ENCODE measurements around the gene GGCX. TPM values are rescaled to one million over a fixed set of nuclear protein-coding genes. Genes with fewer than 3 reads are reported as not detected.
"Not testable (repeated sequence)": the region's sequence is repeated elsewhere in the genome, so short reads cannot be mapped to it uniquely, and the experiment has no call there.

GGCX gene
- 26.5 TPM for total RNA-seq

DNA sequence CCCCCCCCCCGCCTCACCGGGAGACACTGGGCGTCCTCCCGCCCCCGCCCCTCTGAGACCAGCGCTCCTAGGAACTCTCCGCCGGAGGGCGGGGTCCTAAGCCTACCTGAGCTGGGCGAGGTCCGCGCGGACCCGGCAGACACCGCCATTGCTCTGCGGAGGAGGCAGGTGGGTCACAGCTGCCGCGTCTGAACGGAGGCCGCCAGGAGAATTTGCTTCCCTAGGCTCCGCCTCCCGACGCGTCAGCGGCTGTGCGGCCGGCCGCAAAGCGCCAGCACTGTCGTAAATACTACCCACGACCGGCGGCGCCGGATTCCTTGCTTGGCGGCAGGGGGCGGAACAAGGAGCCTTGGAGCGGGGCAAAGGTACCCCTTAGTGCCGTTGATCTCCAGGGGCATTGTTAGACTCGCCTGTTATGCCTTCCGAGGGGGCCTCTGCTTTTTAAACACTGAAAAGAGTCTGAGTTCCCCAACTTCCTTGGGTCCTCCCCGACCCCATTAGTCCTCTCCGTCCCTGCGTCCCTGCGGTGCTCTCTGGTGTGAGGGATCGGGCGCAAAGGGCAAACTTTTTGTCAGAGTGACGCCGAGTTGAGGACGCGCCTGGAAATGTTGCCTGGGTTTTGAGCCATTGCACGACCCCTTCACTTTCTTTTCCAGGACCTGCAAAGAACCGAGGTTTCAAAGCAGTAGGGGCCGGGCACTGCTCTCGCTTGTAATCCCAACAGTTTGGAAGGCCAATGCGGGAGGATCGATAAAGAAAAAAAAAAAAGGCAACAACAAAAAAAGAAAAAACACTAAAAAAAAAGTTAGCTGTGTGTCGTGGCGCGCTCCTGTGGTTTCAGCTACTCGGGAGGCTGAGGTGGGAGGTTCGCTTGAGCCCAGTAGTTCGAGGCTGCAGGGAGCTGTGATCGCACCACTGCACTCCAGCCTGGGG, at the start of gene GGCX:
Gene GGCX (minus strand): TSS at position 214 of the 933 bp plus-strand sequence. CDS start 65 bp downstream, at position 149.
- peak; percentile 98 for ATAC-seq

- ATAC-seq, result no peak
These were observed 46.2 kb upstream of the GGCX start for GRCh38 chr2:85607268-85608215.

DNA sequence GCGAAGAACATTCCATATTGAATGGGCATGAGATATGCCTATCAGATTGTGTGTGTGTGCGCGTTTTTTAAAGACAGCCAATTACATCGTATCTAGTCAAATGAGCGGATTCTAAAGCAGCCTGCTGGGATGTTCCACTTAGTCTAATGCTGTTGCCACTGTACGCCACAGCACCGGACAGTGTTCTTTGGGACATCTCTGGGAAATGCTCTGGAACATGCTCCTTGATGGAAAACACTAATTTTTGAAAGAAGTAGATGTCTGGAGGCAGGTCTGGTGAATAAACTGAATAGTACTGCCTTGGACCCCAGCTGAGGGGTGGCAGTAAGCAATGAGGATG, 44.8 kb upstream of the GGCX start:
- ATAC-seq, result no peak

DNA sequence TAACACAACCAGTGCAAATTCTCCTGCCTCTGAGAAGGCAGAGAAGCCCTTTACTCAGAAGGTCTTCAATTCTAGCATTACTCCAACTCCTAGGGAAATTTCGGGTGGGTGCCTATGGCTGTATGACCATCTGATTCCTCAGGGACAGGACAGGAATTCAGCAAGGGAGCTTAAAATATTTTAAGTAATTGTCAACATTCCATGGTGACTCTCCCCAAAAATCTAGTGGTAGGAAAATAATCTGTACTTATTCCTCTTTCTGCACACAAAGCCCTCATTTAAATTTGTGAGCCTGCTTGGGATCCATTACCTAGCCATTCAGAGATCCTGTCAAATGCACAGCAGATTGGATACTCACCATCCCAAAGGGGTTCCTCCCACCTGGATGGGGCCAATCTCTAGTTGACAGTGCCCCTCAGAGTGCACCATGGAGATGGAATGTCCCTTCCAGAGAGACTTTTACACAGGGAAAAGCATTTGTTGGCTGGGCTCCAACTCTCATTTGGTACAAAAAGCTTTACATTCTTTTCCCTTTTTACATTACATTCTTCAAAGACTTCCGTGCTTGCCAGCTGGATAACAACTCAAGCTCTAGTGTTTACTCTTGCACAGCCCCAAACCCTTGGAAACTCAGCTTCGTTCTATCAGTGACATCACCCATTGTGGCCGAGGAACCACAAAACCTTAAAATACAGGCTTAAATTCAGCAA, 44.3 kb upstream of the GGCX start:
- ATAC-seq, result no peak

DNA sequence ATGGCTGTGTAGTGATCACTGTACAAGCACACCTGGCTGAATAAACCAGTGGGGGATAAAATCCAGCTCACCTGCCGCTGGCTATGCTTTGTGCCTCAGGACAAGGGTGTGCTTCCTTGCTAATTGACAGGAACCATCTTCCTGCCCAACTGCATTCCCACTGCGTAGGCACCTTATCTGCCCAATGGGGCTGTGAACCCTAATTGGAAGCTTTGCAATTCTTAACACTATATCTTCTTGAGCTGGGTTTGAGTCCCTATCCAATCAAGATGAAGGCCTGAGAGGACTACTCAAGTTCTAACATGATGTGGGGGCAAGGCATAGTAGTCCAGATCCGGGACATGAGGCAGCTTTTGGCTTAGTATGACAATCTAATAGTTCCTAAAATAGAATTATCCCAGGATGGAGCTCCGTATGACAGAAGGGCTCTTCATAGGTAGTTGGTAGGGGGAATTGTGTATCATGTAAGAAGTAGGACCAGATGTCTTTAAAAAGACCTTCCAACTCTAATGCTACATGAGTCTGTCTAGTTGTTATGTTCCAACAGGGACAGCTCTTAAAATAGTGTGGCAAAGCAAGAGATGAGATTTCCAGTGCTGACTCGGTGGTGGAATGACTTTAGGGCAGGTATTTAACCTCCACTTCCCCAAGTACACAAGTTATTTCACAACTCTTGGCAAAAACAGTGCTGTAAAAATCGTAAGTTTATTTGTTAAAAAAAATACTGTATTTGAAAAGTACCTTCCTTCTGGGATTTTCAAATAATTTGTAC, 43.5 kb upstream of the GGCX start:
- ATAC-seq, result peak; percentile 25

DNA sequence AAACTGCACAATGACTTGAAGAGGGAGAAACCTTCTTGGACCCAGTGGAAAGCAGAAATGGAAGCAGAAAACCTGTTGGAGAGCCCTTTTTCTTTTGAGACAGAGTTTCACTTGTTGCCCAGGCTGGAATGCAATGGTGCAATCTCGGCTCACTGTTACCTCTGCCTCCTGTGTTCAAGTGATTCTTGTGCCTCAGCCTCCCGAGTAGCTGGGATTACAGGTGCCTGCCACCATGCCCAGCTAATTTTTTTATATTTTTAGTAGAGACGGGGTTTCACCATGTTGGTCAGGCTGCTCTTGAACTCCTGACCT, 42.8 kb upstream of the GGCX start:
- ATAC-seq, result not testable (repeated sequence)

DNA sequence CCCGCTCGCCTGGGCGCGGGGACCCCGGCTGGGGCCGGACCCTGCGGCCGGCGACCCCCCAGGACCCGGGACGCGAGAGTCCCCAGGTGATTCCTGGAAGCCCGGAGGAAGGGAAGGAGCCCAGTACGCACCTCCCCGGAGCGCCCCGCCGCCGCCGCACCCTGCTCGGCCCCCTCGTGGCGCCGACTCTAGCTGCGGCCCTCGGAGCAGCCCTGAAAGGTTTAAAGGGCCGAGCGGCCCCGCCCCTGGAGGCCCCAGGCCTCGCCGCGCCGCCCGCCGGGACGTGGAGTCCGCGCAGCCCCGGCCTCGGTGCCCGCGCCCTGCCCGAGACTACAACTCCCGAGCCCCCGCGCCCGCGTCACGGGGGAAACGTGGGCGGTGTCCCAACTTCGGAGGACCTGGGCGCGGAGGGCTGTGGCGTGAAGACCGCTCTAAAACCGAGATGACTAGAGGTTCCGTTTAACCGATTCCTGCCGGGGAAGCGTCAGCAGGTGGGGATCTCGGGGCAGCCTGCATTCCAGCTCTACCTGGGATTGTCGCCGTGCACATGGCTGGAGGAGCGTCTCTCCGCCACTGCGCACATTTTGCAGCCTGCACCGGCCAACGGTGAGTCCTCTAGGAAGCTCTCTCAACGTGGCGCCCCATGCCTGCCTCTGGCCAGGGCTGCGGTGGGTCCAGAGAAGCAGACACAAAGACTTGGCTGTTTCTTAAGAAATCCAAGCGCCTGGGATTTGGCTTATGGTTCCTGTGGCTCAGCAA, 41.4 kb upstream of the GGCX start, which contains the start of gene TMEM150A:
Gene TMEM150A (minus strand): TSS at position 223 of the 759 bp plus-strand sequence. CDS start 750 bp downstream, outside the sequence.
- peak; percentile 93 for ATAC-seq

DNA sequence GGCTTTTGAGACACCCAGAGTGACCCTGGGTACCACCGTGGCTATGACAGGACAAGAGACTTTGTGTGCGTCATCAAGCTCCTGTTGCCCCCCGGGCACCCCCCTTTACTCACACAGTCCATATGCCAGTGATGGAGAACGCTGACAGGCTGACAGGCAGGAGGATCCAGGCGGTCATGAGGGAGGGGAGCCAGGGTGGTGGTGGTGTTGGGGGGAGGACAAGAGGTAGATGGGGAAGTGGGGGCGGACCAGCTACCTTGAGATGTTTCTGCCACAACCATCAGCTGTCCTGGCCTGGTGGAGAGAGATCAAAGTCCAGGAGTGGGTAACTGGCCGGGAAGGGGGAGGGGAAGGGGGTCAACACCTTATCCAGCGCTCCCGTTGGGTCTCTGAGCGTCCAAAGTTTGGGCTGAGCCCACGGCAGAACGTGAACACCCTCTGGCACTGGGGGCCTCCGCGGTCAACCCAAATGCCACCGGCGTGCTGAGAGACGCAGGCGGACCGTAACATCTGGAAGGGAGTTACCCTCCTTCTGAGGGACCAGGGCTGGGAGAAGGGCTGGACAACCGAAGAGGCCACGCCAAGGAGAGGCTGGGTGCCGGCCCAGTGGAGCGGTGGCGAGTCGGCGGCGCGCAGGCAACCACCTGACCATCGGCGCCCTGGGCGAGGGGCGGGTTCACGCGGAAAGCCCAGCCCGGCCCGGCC, 40.6 kb upstream of the GGCX start:
- ATAC-seq, result peak; percentile 56

GRCh38 chr2:85600951-85601770, 39.9 kb upstream of the GGCX start:
- ATAC-seq, result no peak

DNA sequence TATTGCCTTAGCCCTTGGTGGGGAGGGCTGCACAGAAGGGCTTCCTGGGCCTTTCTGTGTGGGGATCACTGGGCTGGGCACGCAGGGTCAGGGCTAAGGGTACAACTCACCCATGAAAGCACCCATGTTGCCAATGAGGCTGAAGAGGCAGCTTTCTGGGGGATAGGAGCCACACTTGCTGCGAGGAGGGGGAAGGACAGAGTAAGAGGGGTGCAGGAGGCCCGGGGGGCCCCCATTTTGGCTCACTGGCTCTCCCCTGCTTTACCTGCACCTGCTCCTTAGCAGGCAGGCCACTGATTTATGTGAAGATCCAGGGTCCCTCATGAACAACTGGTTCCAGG, 38.9 kb upstream of the GGCX start:
- no peak for ATAC-seq

GRCh38 chr2:85599468-85600234, 38.4 kb upstream of the GGCX start:
- ATAC-seq, result no peak

DNA sequence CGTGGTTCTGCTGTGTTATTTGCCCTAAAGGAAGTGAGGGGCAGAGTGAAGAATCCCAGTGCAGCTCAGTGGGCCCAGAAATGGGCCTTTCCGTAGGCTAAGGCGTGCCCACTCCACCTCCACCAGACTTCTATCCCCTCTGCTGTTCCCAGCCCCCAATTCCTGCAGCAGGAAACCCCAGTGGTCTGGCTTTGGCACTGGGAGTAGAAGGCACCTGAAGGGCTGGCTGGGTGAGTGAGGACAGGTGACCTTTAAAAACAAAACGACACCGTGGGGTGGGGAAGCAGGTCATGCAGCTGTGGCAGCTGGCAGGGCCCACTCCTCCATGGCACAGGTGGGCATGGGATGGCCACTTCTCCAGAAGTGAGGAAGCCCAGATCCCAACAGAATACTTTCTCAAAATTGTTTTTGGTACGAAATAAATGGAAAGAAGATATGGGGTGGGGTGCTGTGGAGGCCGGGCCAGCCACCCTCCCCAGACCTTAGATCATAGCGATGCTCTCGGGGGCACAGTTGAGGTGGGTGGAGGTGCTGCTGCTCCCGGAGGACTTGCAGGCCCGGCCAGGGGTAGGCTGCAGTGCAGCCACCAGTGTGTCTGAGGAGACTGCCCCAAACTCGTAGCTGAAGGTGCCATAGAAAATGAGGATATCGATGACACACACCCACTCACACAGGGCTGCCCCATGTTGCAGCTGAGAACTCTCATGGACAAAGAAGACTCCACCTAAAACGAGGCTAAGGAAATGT, 37.5 kb upstream of the GGCX start:
- no peak for ATAC-seq

DNA sequence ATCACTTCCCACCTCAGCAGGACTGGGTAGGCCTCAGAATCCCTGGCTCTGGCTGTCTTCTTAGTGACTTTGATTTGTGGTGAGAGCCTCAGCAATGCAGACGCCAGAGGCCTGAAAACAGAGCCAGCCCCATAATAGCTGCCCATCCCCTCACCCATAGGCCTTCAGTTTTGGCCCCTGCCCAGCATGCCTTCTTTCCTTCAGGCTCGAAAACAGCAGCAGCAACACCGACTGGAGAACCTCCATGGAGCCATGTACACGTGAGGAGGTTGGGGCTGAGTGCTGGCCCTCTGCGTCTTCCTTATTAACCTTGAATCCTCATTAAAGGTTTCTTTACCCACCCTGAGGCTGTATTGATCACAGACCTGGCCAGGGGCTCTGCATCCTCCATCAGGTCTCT, 35.9 kb upstream of the GGCX start:
- no peak for ATAC-seq

DNA sequence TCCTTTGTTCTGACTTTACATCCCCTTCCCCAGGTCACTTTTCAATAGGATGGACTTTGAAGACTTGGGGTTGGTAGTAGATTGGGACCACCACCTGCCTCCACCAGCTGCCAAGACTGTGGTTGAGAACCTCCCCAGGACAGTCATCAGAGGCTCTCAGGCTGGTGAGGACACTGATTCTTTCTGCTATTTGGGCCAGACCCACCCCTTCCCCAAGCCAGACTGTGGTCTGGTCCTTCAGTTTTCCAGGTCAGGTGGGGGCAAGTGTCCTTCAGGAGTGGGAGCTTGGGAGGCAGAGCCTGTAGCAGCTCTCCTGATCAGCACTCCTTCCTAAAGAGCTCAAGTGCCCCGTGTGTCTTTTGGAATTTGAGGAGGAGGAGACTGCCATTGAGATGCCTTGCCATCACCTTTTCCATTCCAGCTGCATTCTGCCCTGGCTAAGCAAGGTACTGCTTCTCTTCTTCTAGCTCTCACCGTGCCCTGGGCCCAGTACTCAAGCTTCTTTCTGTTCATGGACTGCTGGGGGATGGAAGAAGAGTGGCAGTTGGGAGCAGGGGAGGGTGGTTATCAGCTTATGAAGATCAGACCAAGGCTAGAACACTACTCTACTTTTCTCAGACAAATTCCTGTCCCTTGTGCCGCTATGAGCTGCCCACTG, 35.3 kb upstream of the GGCX start:
- no peak for ATAC-seq

GRCh38 chr2:85596026-85596333, 34.7 kb upstream of the GGCX start:
- ATAC-seq, result no peak

GRCh38 chr2:85595301-85596025, 34.2 kb upstream of the GGCX start, which contains the start of gene RNF181:
RNF181 (plus strand) TSS chr2:85595745; CDS start chr2:85595764, 19 bp downstream.
- peak; percentile 95 for ATAC-seq

Data from esophagus mucosa (tissue), 1 donor.